Ramos (cell line): Measurements from ENCODE around the gene MACROD1.

Experiments used
- in situ Hi-C: fragments of 300-500 bp; cut with MboI; formaldehyde crosslinking; loops from one replicate; pipeline ENCODE4 v1.14.3; 2022; ENCODE audit warnings: low sequenced_read_pairs; ENCODE audit not compliant: unreplicated experiment

Gene MACROD1

GRCh38 chr11:64156235-64157011 lies 9.5 kb downstream of the MACROD1 start:
- in situ Hi-C loops: no loop called here

- in situ Hi-C loops: no loop called here
Observed at GRCh38 chr11:64153812-64154211, 12.1 kb downstream of the MACROD1 start.

GRCh38 chr11:64152841-64153691 lies 12.8 kb downstream of the MACROD1 start:
- in situ Hi-C loops: no loop called here

GRCh38 chr11:64151337-64151736 lies 14.6 kb downstream of the MACROD1 start:
- in situ Hi-C loops: no loop called here

GRCh38 chr11:64150481-64151239 lies 15.3 kb downstream of the MACROD1 start:
- in situ Hi-C loops: no loop called here

- in situ Hi-C loops: no loop called here
Observed at GRCh38 chr11:64150051-64150450, 15.9 kb downstream of the MACROD1 start.

- in situ Hi-C loops: loop anchor here (5.0 kb wide), 2 partner anchors 147 to 312 kb away; partner anchors contain the start of gene MARK2
Observed at GRCh38 chr11:64148917-64149617, 16.8 kb downstream of the MACROD1 start.

GRCh38 chr11:64148226-64148916 lies 17.5 kb downstream of the MACROD1 start:
- in situ Hi-C loops: loop anchor here (5.0 kb wide), 2 partner anchors 146 to 311 kb away; partner anchors contain the start of gene MARK2

- in situ Hi-C loops: loop anchor here (5.0 kb wide), 2 partner anchors 144 to 309 kb away; partner anchors contain the start of gene MARK2
Observed at GRCh38 chr11:64146036-64146955, 19.6 kb downstream of the MACROD1 start.

GRCh38 chr11:64144587-64145472 lies 21.1 kb downstream of the MACROD1 start:
- in situ Hi-C loops: loop anchor here (5.0 kb wide), 2 partner anchors 143 to 308 kb away; partner anchors contain the start of gene MARK2

GRCh38 chr11:64141081-64141783 lies 24.7 kb downstream of the MACROD1 start:
- in situ Hi-C loops: no loop called here

GRCh38 chr11:64140082-64140481 lies 25.8 kb downstream of the MACROD1 start:
- in situ Hi-C loops: no loop called here

- in situ Hi-C loops: no loop called here
Observed at GRCh38 chr11:64139049-64139448, 26.9 kb downstream of the MACROD1 start.

GRCh38 chr11:64138398-64138797 lies 27.5 kb downstream of the MACROD1 start:
- in situ Hi-C loops: no loop called here

- in situ Hi-C loops: no loop called here
Observed at GRCh38 chr11:64136765-64137441, 29.0 kb downstream of the MACROD1 start.

- in situ Hi-C loops: no loop called here
Observed at GRCh38 chr11:64135711-64136110, 30.2 kb downstream of the MACROD1 start.
